Liver (tissue), 9 donors: ENCODE measurements around the gene DCTN3. TPM values are rescaled to one million over a fixed set of nuclear protein-coding genes. Genes with fewer than 3 reads are reported as not detected.

Source experiments
- DNase-seq: peaks from one replicate; pipeline ENCODE4 v3.0.0-alpha.2; 2017; ENCODE audit warnings: low spot score
- H3K27ac ChIP-seq, 2 donors: one replicate each; pipeline ENCODE4 v1.7.0; 2013; ENCODE audit warnings: inconsistent platforms in 2 of 2, low read length in 2 of 2, control low read depth in 1 of 2, low read depth in 1 of 2, mild to moderate bottlenecking in 1 of 2
- H3K27me3 ChIP-seq, 4 donors: one replicate each; pipeline versions ENCODE4 v1.6.1 to v1.7.0; 2013; ENCODE audit warnings: low read length in 3 of 4, inconsistent platforms in 1 of 4, mild to moderate bottlenecking in 1 of 4, moderate library complexity in 1 of 4; ENCODE audit not compliant: control insufficient read depth in 4 of 4, insufficient read depth in 4 of 4
- H3K36me3 ChIP-seq, 4 donors: one replicate each; pipeline versions ENCODE4 v1.6.1 to v1.7.0; 2013; ENCODE audit warnings: low read length in 3 of 4, mild to moderate bottlenecking in 3 of 4, low read depth in 1 of 4, moderate library complexity in 1 of 4; ENCODE audit not compliant: control insufficient read depth in 4 of 4, insufficient read depth in 3 of 4
- H3K4me1 ChIP-seq, 4 donors: one replicate each; pipeline versions ENCODE4 v1.6.1 to v1.7.0; 2013; ENCODE audit warnings: low read length in 3 of 4, mild to moderate bottlenecking in 3 of 4, moderate library complexity in 1 of 4; ENCODE audit not compliant: control insufficient read depth in 4 of 4, insufficient read depth in 4 of 4
- H3K4me3 ChIP-seq, 3 donors: one replicate each; pipeline versions ENCODE4 v1.6.1 to v1.7.0; 2013; ENCODE audit warnings: low read length in 3 of 3, control low read depth in 1 of 3, low read depth in 1 of 3, mild to moderate bottlenecking in 1 of 3
- H3K9ac ChIP-seq, 2 donors: one replicate each; pipeline ENCODE4 v1.7.0; 2013; ENCODE audit warnings: low read length in 2 of 2, mild to moderate bottlenecking in 2 of 2, moderate library complexity in 2 of 2, control low read depth in 1 of 2, low read depth in 1 of 2
- H3K9me3 ChIP-seq, 4 donors: one replicate each; pipeline versions ENCODE4 v1.6.1 to v1.7.0; 2013; ENCODE audit warnings: low read length in 3 of 4; ENCODE audit not compliant: control insufficient read depth in 4 of 4
- ATF3 ChIP-seq: IDR thresholded peaks from 2 replicates; pipeline ENCODE4 v1.6.1; 2016; ENCODE audit warnings: antibody characterized with exemption
- CTCF ChIP-seq: fragments of 150-350 bp; IDR thresholded peaks from 2 replicates; pipeline ENCODE4 v1.5.1; 2017; ENCODE audit warnings: improper control_type of control experiment, low read depth, low read length; ENCODE audit not compliant: missing input control
- EGR1 ChIP-seq, 2 donors: IDR thresholded peaks; 2 replicates each; pipeline ENCODE4 v1.6.1; 2016 to 2018; ENCODE audit warnings: antibody characterized with exemption in 2 of 2, low read depth in 2 of 2
- FOXA1 ChIP-seq: IDR thresholded peaks from 2 replicates; pipeline ENCODE4 v1.6.1; 2016; ENCODE audit warnings: antibody characterized with exemption
- FOXA2 ChIP-seq: IDR thresholded peaks from 2 replicates; pipeline ENCODE4 v1.6.1; 2016; ENCODE audit warnings: antibody characterized with exemption
- GABPA ChIP-seq, 2 donors: IDR thresholded peaks in 1 of 2; conservative IDR thresholded peaks in 1 of 2; 2 replicates each; pipeline ENCODE4 v1.6.1; 2016; ENCODE audit warnings: antibody characterized with exemption in 2 of 2, mild to moderate bottlenecking in 1 of 2, moderate library complexity in 1 of 2
- HNF4A ChIP-seq, 2 donors: conservative IDR thresholded peaks; 2 replicates each; pipeline ENCODE4 v1.6.1; 2016; ENCODE audit warnings: antibody characterized with exemption in 2 of 2, mild to moderate bottlenecking in 2 of 2
- HNF4G ChIP-seq: IDR thresholded peaks from 2 replicates; pipeline ENCODE4 v1.6.1; 2016; ENCODE audit warnings: antibody characterized with exemption
- JUND ChIP-seq, 2 donors: IDR thresholded peaks; 2 replicates each; pipeline ENCODE4 v1.6.1; 2016; ENCODE audit warnings: antibody characterized with exemption in 2 of 2
- MAX ChIP-seq: IDR thresholded peaks from 2 replicates; pipeline ENCODE4 v1.6.1; 2016; ENCODE audit warnings: antibody characterized with exemption
- NR2F2 ChIP-seq: IDR thresholded peaks from 2 replicates; pipeline ENCODE4 v1.6.1; 2016; ENCODE audit warnings: antibody characterized with exemption
- RAD21 ChIP-seq, 2 donors: IDR thresholded peaks; 2 replicates each; pipeline ENCODE4 v1.6.1; 2016; ENCODE audit warnings: antibody characterized with exemption in 2 of 2, mild to moderate bottlenecking in 2 of 2
- REST ChIP-seq: IDR thresholded peaks from 2 replicates; pipeline ENCODE4 v1.6.1; 2016; ENCODE audit warnings: antibody characterized with exemption, mild to moderate bottlenecking
- RXRA ChIP-seq, 2 donors: IDR thresholded peaks; 2 replicates each; pipeline ENCODE4 v1.6.1; 2017 to 2018; ENCODE audit warnings: antibody characterized with exemption in 2 of 2, mild to moderate bottlenecking in 1 of 2
- SP1 ChIP-seq: IDR thresholded peaks from 2 replicates; pipeline ENCODE4 v1.6.1; 2018; ENCODE audit warnings: antibody characterized with exemption, mild to moderate bottlenecking
- TAF1 ChIP-seq: conservative IDR thresholded peaks from 2 replicates; pipeline ENCODE4 v1.6.1; 2016; ENCODE audit warnings: antibody characterized with exemption, mild to moderate bottlenecking
- YY1 ChIP-seq: IDR thresholded peaks from 2 replicates; pipeline ENCODE4 v1.6.1; 2016; ENCODE audit warnings: antibody characterized with exemption, mild to moderate bottlenecking
- ZBTB33 ChIP-seq: IDR thresholded peaks from 2 replicates; pipeline ENCODE4 v1.6.1; 2016; ENCODE audit warnings: antibody characterized with exemption
- WGBS: extraction: QIAGEN DNeasy Blood & Tissue Kit; methylation state at CpG from one replicate; pipeline ENCODE4 v1.1.7; 2013; 5-methylcytosine and 5-hydroxymethylcytosine counted together
- polyA plus RNA-seq, 2 donors: library from polyadenylated mRNA; stranded (reverse) in 1 of 2; unstranded in 1 of 2; fragments of 200-250 nt in 1 of 2; fragments of >200 nt in 1 of 2; fragmentation: Nextera tagmentation in 1 of 2; extraction: Ambion mirVana in 1 of 2; gene quantifications; one replicate each; pipeline versions ENCODE4 v1.2.1 to v1.2.3, GENCODE V29; 2013 to 2015
- total RNA-seq, 2 donors: library from RNA; depleted of rRNA; stranded (reverse); fragments of >200 nt; gene quantifications; one replicate each; pipeline ENCODE4 v1.2.3, GENCODE V29; 2014
- donor health status: healthy.
- donor health status: healthy.
- donor health status: healthy.
- donor health status: healthy.
- donor health status: healthy.

DCTN3 gene
- total and polyA plus RNA-seq, 4 donors, result 24.9 to 51.9 (median 46.7) TPM

- peaks cover 0 to 4% (median 2%) of the 10 kb centered on the region in 4 donors for H3K36me3 ChIP-seq
- peaks cover 6 to 88% (median 78%) of the 10 kb centered on the region in 4 donors for H3K4me1 ChIP-seq
- WGBS, result 43% methylated on average over 5 of the region's 5 CpGs
- DNase-seq, result no peak
- H3K9ac ChIP-seq, result no peak overlapping the region
- no peak for TF ChIP-seq GABPA (IDR thresholded peaks at IDR 0.05 in 1 of 2, conservative IDR thresholded peaks at IDR 0.05 in 1 of 2)
- TF ChIP-seq FOXA1, result no peak
- no peak for TF ChIP-seq MAX
- no peak for TF ChIP-seq NR2F2
- no peak for TF ChIP-seq CTCF
- TF ChIP-seq EGR1 (IDR thresholded peaks at IDR 0.05; ENCODE audit: low read depth in 2 of 2), result no peak
- TF ChIP-seq ZBTB33, result no peak
- TF ChIP-seq YY1, result no peak
- TF ChIP-seq RXRA (IDR thresholded peaks at IDR 0.05), result no peak
- H3K27me3 ChIP-seq, result no peaks in the 10 kb centered on the region
- H3K9me3 ChIP-seq, result no peaks in the 10 kb centered on the region
- no peak overlapping the region for H3K27ac ChIP-seq
- no peak overlapping the region for H3K4me3 ChIP-seq
These were observed 12.9 kb upstream of the DCTN3 start for GRCh38 chr9:34633166-34633565.

GRCh38 chr9:34630402-34631154 is 10.3 kb upstream of the DCTN3 start:
- Histone ChIP-seq H3K9ac (peak overlapping the region in 1 of 2 donors; percentile 21), H3K4me1 (peaks cover 6 to 74% (median 68%) of the 10 kb centered on the region in 4 donors), H3K36me3 (peaks cover 0 to 4% (median 2%) of the 10 kb centered on the region in 4 donors), H3K4me3 (peak overlapping the region; percentile 10 to 52 (median 36)), H3K9me3 (no peaks in the 10 kb centered on the region), H3K27me3 (no peaks in the 10 kb centered on the region), H3K27ac (peak overlapping the region; percentile 86 to 91)
- no peak for DNase-seq
- 10% methylated on average over 5 of the region's 5 CpGs for WGBS
- TF ChIP-seq FOXA1 (no peak), RAD21 (IDR thresholded peaks at IDR 0.05) (no peak), ATF3 (no peak), REST (peak; percentile 52), HNF4A (conservative IDR thresholded peaks at IDR 0.05) (peak; percentile 76 to 80), CTCF (no peak), FOXA2 (no peak), ZBTB33 (no peak), RXRA (IDR thresholded peaks at IDR 0.05) (peak; percentile 18 to 52), TAF1 (no peak), SP1 (peak; percentile 78), HNF4G (peak; percentile 11), JUND (IDR thresholded peaks at IDR 0.05) (peak in 1 of 2 donors; percentile 22), EGR1 (IDR thresholded peaks at IDR 0.05; ENCODE audit: low read depth in 2 of 2) (no peak), MAX (no peak)
